ENCODE data around the gene PTPN11.
"Not testable (repeated sequence)": the region's sequence is repeated elsewhere in the genome, so short reads cannot be mapped to it uniquely, and the experiment has no call there.

Gene PTPN11

DNA sequence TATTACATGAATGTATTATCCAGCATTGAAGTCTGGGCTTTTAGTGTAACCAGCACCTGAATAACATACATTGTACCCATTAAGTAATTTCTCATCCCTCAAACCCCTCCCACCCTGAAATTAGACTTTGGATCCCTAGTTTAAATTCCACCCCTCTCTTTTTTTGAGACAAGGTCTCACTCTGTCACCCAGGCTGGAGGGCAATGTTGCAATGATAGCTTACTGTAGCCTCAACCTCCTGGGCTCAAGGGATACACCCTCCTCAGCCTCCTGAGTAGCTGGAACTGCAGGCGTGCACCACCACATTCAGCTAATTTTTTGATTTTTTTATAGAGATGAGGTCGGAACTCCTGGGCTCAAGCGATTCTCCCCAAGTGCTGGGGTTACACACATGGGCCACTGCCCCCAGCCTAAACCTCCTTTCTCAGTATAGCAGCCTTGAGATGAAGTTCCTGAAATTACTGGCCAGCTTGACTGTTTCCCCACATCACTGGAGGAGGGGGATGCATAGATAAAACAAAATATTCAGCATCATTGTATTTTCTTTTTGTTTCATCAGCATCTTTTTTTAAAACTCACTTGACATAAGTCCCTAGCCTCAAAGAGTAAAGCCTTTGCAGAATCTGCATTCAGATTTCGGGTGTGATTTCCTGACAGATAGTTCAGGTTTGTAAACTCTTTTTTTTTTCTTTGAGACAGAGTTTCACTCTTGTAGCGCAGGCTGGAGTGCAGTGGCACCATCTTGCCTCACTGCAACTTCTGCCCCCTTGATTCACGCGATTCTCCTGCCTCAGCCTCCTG is 7.0 kb downstream of the PTPN11 start:
- H3K27me3 ChIP-seq (replicated peaks; ENCODE audit: control insufficient read depth, insufficient read depth, low read length) = no peaks in the 10 kb centered on the region
- no peak overlapping the region for H3K4me3 ChIP-seq (replicated peaks; ENCODE audit: low read depth, low read length)
- no peaks in the 10 kb centered on the region for H3K36me3 ChIP-seq (ENCODE audit: control insufficient read depth, insufficient read depth, low read length)
- TF ChIP-seq, protein P1, sequence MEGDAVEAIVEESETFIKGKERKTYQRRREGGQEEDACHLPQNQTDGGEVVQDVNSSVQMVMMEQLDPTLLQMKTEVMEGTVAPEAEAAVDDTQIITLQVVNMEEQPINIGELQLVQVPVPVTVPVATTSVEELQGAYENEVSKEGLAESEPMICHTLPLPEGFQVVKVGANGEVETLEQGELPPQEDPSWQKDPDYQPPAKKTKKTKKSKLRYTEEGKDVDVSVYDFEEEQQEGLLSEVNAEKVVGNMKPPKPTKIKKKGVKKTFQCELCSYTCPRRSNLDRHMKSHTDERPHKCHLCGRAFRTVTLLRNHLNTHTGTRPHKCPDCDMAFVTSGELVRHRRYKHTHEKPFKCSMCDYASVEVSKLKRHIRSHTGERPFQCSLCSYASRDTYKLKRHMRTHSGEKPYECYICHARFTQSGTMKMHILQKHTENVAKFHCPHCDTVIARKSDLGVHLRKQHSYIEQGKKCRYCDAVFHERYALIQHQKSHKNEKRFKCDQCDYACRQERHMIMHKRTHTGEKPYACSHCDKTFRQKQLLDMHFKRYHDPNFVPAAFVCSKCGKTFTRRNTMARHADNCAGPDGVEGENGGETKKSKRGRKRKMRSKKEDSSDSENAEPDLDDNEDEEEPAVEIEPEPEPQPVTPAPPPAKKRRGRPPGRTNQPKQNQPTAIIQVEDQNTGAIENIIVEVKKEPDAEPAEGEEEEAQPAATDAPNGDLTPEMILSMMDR (IDR thresholded peaks at IDR 0.05; ENCODE audit: insufficient read depth, low read length, poor library complexity, severe bottlenecking) = no peak
- no peak for DNase-seq (ENCODE audit: extremely low read depth, insufficient read length)

DNA sequence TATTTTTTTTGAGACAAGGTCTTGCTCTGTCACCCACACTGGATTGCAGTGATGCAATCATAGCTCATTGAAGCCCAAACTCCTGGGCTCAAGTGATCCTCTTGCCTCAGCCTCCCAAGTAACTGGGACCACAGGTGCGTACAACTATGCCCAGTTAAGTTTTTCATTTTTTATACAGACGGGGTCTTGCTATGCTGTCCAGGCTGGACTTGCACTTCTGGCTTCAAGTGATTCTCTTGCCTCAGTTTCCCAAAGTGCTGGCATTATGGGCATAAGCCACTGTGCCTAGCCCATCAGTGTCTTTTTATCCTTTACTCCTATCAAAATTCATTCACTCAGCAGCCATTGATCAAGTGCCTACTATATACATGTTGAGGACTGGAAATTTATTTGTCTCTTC is 9.0 kb downstream of the PTPN11 start:
- no peak for DNase-seq (ENCODE audit: extremely low read depth, insufficient read length)
- H3K36me3 ChIP-seq (ENCODE audit: control insufficient read depth, insufficient read depth, low read length) = no peaks in the 10 kb centered on the region; the same call in none of the 2 replicates
- TF ChIP-seq, protein P1 (IDR thresholded peaks at IDR 0.05; ENCODE audit: insufficient read depth, low read length, poor library complexity, severe bottlenecking) = no peak
- H3K4me3 ChIP-seq (replicated peaks; ENCODE audit: low read depth, low read length) = no peak overlapping the region
- no peaks in the 10 kb centered on the region for H3K27me3 ChIP-seq (replicated peaks; ENCODE audit: control insufficient read depth, insufficient read depth, low read length)

DNA sequence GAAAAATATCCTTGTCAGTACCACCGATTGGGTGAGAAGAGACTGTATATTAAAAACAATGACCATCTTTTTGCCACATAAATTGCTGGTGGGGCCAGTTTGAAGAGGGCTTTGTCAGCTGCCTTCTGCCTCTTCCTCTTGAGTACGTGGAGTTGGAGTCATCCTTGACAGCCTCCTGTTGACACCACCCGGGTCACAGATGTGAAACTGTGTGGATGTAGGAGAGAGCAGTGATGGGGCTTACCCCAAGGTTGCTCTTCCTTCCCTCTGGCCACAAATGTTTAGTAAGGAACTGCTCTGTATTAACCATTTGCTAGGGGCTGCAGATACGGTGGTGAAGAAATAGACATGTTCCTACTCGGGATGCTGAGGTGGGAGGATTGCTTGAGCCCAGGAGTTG is 12.2 kb downstream of the PTPN11 start:
- TF ChIP-seq, protein P1 (IDR thresholded peaks at IDR 0.05; ENCODE audit: insufficient read depth, low read length, poor library complexity, severe bottlenecking) = no peak
- no peaks in the 10 kb centered on the region for H3K27me3 ChIP-seq (replicated peaks; ENCODE audit: control insufficient read depth, insufficient read depth, low read length)
- no peak overlapping the region for H3K4me3 ChIP-seq (replicated peaks; ENCODE audit: low read depth, low read length)
- DNase-seq (ENCODE audit: extremely low read depth, insufficient read length) = no peak
- no peaks in the 10 kb centered on the region; the same call in none of the 2 replicates for H3K36me3 ChIP-seq (ENCODE audit: control insufficient read depth, insufficient read depth, low read length)

DNA sequence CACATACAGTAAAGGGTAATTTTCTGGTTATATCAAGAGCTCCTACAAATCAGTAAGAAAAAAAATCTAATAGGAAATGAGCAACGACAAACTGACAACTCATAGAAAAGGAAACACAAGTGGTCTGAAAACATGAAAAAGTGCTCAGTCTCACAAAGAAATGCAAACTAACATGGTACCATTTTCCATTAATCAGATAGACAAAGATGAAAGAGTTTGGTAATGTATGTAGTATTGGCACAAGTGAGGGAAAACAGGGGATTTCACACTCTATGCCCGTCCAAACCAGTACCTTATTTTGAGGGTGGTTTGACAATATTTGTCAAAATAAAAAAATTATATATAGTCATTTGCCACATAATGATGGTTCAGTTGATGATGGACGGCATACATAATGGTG is 13.2 kb downstream of the PTPN11 start:
- Histone ChIP-seq H3K27me3 (replicated peaks; ENCODE audit: control insufficient read depth, insufficient read depth, low read length) (no peaks in the 10 kb centered on the region), H3K4me3 (replicated peaks; ENCODE audit: low read depth, low read length) (no peak overlapping the region), H3K36me3 (ENCODE audit: control insufficient read depth, insufficient read depth, low read length) (no peaks in the 10 kb centered on the region; the same call in none of the 2 replicates)
- TF ChIP-seq, protein P1 (IDR thresholded peaks at IDR 0.05; ENCODE audit: insufficient read depth, low read length, poor library complexity, severe bottlenecking) = no peak
- no peak for DNase-seq (ENCODE audit: extremely low read depth, insufficient read length)

DNA sequence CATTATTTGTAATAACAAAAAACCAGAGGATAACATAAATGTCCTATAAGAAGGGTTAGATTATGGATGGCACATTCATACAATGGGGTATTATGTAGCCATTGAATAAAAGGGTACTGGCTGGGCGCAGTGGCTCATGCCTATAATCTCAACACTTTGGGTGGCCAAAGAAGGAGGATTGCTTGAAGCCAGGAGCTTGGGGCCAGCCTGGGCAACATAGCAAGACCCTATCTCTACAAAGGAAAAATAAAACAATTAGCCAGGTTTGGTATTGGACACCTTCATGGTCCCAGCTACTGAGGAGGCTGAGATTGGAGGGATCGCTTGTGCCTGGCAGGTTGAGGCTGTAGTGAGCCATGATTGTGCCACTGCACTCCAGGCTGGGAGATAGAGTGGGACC is 14.8 kb downstream of the PTPN11 start:
- Histone ChIP-seq H3K4me3 (replicated peaks; ENCODE audit: low read depth, low read length) (no peak overlapping the region), H3K27me3 (replicated peaks; ENCODE audit: control insufficient read depth, insufficient read depth, low read length) (no peaks in the 10 kb centered on the region), H3K36me3 (ENCODE audit: control insufficient read depth, insufficient read depth, low read length) (no peaks in the 10 kb centered on the region; the same call in none of the 2 replicates)
- TF ChIP-seq, protein P1 (IDR thresholded peaks at IDR 0.05; ENCODE audit: insufficient read depth, low read length, poor library complexity, severe bottlenecking) = no peak
- no peak for DNase-seq (ENCODE audit: extremely low read depth, insufficient read length)

DNA sequence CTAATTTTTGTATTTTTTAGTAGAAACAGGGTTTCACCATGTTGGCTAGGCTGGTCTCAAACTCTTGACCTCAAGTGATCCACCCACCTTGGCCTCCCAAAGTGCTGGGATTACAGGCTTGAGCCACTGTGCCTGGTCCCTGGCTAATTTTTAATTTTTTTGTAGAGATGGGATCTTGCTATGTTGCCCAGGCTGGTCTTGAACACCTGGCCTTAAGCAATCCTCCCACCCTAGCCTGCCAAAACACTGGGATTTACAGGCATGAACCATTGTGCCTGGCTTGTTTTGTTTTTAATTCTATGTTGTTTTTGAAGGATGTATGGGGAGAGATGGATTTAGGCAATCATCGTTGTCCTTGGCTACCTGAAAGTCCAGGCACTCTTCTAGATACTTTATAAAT is 19.9 kb downstream of the PTPN11 start:
- H3K27me3 ChIP-seq (replicated peaks; ENCODE audit: control insufficient read depth, insufficient read depth, low read length); DNase-seq (ENCODE audit: extremely low read depth, insufficient read length); H3K4me3 ChIP-seq (replicated peaks; ENCODE audit: low read depth, low read length); H3K36me3 ChIP-seq (ENCODE audit: control insufficient read depth, insufficient read depth, low read length): not testable (repeated sequence)
